Right ventricle myocardium inferior (tissue), 1 donor: Measurements from ENCODE around the gene OR14K1. TPM values are rescaled to one million over a fixed set of nuclear protein-coding genes. Genes with fewer than 3 reads are reported as not detected.
"Not testable (repeated sequence)": the region's sequence is repeated elsewhere in the genome, so short reads cannot be mapped to it uniquely, and the experiment has no call there.

Experiments
- ATAC-seq: fragments of 200-7000 bp; cut with Tn5 transposase; one replicate; pipeline ENCODE4 v1.9.1; 2020; ENCODE audit warnings: mild to moderate bottlenecking, moderate library complexity
- DNase-seq: peaks from one replicate; pipeline ENCODE4 v3.0.0; 2021; ENCODE audit errors: missing footprints
- intact Hi-C: fragments of 100-400 bp; cut with DNase I; formaldehyde crosslinking; loops from one replicate; pipeline ENCODE4 v1.11.0; 2022
- long read RNA-seq: library from polyadenylated mRNA; unstranded; transcript quantifications from one replicate; pipeline ENCODE4 v2.0.0, GENCODE V29; 2021
- total RNA-seq: library from RNA; stranded (reverse); fragmentation: NEBNext Ultra II Directional; extraction: Animal tissue kit (Norgen Biotek cat#: 25700); gene quantifications from one replicate; pipeline ENCODE4 v1.2.1, GENCODE V29; 2021
- donor health status: DM: no; HTN: yes; CAD: no; lungs with severe emphysema.

Gene OR14K1, protein sequence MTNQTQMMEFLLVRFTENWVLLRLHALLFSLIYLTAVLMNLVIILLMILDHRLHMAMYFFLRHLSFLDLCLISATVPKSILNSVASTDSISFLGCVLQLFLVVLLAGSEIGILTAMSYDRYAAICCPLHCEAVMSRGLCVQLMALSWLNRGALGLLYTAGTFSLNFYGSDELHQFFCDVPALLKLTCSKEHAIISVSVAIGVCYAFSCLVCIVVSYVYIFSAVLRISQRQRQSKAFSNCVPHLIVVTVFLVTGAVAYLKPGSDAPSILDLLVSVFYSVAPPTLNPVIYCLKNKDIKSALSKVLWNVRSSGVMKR
- total RNA-seq: not detected
- long read RNA-seq: 0 reads

DNA sequence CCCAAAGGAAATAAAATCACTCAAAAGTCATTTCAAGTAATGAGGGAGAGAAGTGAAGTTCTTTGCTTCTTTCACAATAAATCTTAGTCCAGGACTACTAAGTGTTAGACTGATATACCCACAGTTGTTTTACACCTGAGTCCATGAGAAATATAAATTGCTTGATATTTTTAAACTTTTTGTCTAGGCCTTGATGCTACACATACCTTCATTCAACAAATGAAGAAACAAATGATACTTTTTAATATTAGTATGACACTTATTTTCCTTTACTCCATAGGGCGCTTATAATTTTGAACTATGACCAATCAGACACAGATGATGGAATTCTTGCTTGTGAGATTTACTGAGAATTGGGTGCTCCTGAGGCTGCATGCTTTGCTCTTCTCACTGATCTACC lies at the start of gene OR14K1:
TSS of gene OR14K1 (plus strand) at position 301 of the 400 bp plus-strand sequence. CDS start at position 301, 0 bp downstream.
- no peak for DNase-seq
- intact Hi-C loops: no loop called here
- no peak for ATAC-seq

DNA sequence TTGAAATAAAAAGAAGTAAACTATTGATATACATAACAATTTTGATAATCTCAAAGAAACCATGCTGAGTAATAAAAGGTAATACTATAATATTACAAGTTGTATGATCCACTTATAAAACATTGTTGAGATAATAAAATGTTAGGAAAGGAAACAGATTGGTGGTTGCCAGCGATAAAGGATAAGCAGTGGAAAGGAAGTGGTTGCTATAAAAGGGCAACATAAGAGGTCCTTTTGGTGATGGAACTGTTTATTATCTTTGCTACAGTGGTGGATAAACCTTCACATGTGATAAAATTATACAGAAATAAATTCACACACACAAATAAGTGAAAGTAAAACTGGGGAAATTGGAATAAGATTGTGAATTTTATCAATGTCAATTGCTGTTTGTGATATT lies 37.1 kb upstream of the OR14K1 start:
- intact Hi-C loops: no loop called here
- DNase-seq (no peak), ATAC-seq (no peak)

DNA sequence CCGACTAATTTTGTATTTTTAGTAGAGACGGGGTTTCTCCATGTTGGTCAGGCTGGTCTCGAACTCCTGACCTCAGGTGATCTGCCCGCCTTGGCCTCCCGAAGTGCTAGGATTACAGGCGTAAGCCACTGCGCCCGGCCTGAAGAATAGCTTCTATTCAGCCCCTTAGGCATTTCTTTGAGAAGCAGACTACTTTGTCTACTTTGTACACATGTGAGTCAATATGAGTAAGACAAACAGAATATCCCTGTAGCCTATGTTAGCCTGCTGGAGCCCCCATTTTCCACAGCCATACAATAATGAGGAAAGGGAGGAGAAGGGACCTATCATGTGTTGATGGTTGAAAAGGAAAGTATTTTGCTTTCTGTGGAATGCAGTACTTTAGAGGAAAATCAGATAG lies 27.7 kb upstream of the OR14K1 start:
- ATAC-seq, intact Hi-C loops, DNase-seq: not testable (repeated sequence)

DNA sequence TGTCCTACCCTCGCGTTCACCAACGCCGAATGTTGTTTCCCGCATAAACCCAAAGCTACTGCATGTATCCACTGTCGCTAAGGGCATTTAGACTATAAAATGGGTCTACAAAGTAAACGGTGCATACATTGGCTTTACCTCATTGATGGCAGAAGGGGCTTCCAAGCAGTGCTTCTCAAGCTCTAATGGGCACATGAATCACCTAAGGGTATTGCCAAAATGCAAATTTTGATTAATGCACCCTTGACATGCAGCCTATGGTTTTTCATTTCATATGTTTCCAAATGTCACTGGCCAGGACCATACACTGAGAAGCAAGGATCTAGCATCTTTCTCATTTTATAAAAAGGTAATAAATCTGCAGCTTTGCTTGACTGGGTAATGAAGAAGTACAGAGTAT lies 24.7 kb upstream of the OR14K1 start:
- DNase-seq: no peak
- no peak for ATAC-seq
- intact Hi-C loops: no loop called here

DNA sequence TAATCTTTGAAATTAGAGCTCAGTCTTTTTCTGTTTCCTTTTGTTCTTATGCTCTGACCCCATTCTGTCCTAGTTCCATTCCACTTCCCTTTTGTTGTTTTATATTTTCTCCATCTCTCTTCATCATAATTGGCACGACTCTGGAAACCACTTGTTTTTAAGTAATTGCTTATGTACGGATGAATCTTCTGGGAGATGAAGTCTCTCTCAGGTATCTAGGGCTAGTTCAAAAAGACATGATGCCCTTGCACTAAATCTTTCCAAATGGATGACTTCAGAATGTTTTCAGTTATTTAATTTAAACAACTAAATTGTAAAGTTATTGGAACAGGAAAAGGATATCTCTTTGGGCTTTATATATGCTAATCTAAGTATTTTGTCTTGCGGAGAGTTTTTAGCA lies 21.9 kb upstream of the OR14K1 start, which contains the start of gene OR6F1:
TSS of gene OR6F1 (minus strand) at position 101 of the 400 bp plus-strand sequence. CDS start 3,891 bp downstream, outside the sequence.
- ATAC-seq: no peak
- intact Hi-C loops: no loop called here

DNA sequence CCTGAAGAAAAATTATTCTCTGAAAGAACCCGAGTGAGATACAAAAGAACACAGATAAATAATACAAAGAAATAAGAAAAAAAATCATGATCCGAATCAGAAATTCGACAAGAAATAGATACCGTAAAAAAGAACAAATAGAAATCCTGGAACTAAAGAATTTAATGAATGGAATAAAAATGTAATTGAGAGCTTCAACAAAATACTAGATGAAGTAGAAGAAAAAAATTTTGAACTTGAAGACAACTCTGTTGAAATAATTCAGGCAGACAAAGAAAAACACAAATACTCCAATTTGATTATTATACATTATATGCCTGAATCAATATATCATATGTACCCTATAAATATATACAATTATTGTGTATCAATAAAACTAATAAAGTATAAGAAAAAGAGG lies 17.2 kb upstream of the OR14K1 start:
- ATAC-seq (no peak), DNase-seq (no peak)
- intact Hi-C loops: no loop called here

More for the DNA sequence above, 21.9 kb upstream of the OR14K1 start, which contains the start of gene OR6F1:
- DNase-seq: no peak

DNA sequence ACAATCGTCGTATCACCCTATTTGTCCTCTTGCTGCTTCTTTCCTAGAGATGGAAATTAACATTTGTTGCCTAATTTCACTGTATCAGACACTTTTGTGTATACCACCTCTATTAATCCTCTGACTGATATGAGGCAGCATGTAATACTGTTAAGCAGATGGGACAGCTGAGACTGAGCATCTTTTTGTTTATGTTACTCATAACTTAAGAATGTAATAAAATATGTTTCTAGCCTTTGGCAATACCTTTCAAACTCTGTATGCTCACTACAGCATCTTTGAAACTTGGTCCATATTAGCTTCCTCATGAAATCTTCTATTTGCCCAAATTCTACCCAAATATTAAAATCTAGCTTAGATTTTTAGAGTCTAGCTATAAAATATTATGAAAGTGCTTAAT lies 2.3 kb downstream of the OR14K1 start:
- ATAC-seq: no peak
- no peak for DNase-seq
- intact Hi-C loops: no loop called here

DNA sequence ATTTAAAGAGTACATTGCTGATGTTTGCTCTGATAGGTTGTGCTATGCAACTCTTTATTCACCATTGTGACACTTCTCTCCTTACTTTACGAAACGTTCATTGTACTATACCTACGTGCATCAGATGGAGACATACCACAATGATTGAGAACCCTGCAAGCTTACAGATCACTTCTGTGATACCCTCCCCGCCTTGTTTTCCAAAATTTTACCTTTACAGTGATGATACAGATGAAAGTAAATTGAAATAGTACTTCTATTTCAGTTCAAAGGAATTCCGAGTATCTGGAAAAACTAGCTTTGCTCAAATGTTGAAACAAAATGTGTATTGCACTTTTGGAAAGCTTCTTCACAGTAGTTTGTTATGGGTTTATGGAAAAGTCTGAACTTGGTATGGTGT lies 3.3 kb downstream of the OR14K1 start:
- intact Hi-C loops: no loop called here
- no peak for ATAC-seq
- DNase-seq: no peak

DNA sequence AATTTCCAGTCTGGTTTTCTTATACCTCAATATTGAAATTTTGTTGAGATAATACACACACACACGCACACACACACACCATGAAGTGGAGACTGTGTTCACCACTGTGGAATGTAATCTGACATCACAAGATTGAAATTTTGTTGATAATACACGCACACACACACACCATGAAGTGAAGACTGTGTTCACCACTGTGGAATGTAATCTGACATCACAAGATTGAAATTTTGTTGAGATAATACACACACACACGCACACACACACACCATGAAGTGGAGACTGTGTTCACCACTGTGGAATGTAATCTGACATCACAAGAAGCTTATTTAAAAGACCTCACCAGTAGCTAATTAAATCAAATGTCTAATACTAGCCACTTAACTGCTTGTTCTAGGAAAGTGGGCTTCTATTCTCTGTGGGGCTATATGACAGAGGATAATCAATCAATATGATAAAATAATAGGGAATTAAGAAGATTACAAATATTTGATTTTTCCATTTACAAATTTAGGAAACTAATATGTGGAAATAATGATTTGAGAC lies 3.9 kb downstream of the OR14K1 start:
- intact Hi-C loops, DNase-seq, ATAC-seq: not testable (repeated sequence)

DNA sequence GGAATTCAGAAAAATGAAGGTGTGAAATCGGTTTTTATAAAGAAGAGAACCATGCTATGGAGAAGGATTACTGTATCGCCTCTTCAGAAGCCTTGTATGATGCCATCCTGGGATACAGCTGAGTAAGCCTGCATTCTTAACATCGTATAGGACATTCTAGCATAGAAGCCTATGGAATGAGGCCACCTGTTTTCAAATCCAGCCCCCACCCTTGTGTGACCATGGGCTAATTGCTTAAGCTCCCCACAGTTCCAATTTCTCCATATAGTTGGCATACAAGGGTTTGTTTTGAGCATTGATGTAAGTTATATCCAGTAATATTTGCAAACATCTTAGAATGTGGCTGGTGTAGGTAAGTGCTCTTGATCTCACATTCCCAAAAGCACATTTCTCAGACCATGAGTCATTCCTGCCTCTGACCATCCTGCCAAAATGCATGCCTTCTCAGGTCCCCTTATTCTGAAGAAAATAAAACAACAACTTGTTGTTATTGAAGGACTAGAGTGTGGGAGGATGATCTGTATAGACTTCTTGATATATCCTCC lies 8.0 kb downstream of the OR14K1 start:
- DNase-seq: no peak
- ATAC-seq: no peak
- intact Hi-C loops: no loop called here

DNA sequence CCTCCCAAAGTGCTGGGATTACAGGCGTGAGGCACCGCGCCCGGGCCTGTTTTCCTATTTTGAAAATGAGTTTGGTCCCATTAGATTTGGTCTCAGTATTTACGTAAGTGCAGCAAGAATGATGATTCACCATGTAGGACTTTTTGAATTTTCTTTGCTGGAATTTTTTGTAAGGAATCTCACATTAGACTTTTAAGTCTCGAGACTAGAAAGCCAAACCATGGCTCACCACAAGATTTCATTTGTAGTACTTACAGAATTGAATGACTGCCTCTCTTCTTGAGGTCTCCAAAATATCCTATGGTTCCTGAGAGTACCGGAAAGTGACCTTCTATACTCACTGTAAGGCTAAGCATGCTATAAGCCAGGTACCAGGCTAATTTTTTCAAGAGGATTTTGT lies 9.2 kb downstream of the OR14K1 start:
- DNase-seq: no peak
- intact Hi-C loops: no loop called here
- ATAC-seq: no peak

DNA sequence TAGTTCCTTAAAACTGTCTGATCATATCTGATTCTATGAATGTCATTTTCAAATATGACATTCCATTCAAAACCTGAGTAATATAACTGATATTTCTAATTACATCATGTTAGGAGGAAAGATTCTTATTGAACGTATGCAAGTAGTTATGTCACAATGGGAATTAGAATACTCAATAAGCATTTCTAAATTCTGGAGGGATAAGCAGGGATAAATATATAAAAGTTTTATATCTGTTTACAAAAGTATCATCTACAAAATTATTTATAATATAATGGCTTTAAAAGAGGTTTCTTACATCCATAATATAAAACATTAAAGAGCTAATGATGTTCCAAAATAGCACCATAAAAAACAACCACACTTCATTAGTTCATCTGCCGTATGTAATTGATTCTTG lies 9.6 kb downstream of the OR14K1 start, which contains the start of gene OR14A2:
TSS of gene OR14A2 (minus strand) at position 101 of the 400 bp plus-strand sequence.
- DNase-seq: no peak
- intact Hi-C loops: no loop called here
- ATAC-seq: no peak

DNA sequence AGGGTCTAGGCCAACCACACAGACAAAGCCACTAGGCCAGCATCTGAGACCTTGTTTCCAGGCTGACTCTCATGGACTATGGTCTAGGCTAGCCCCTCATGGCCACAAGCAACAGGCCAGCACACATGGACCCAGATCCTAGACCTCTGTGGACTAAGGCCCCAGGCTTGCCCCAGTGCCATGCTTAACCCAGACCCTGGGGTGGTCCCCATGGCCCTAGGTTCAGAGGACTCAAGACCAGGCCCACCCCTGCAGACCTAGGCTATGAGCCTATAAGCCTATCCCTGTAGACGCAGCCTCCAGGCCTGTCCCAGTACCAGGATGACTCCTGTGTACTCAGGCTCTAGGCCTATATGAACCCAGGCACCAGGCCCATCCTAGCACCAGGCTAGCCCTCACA lies 11.5 kb downstream of the OR14K1 start:
- no peak for ATAC-seq
- no peak for DNase-seq
- intact Hi-C loops: no loop called here

DNA sequence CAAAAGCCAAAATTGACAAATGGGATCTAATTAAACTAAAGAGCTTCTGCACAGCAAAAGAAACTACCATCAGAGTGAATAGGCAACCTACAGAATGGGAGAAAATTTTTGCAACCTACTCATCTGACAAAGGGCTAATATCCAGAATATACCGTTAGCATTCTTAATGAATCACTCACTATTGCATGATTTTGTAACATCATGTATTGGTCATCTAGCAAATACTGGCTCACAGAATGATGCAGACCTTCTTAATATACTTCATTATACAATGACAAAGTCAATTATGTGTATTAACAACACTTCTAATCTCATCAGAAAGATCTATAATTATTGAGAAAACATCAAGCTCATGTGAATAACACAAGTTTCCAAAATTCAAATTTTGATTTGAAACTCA lies 15.9 kb downstream of the OR14K1 start:
- intact Hi-C loops, ATAC-seq, DNase-seq: not testable (repeated sequence)

DNA sequence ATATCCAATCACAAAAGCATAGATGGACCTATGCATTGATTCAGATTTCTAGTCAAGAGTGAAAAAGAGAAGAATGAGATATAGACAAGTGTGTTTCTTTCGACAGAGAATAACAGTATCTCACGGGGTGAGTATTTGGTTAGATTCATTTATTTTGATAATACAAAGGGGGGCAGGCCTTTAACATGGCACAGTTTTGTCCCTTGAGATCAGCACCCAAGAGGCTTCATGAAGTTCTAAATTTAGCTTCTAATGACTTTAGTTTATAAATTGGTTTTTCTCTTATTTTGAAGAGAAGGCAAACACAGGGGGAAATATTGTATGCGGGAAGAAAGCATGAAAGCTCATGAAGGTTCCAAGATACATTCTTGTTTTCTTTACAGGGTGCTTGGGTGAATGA lies 22.0 kb downstream of the OR14K1 start, which contains the start of gene OR1C1:
TSS of gene OR1C1 (minus strand) at position 101 of the 400 bp plus-strand sequence. CDS start 2,150 bp downstream, outside the sequence.
- ATAC-seq (no peak), DNase-seq (no peak)
- intact Hi-C loops: no loop called here

DNA sequence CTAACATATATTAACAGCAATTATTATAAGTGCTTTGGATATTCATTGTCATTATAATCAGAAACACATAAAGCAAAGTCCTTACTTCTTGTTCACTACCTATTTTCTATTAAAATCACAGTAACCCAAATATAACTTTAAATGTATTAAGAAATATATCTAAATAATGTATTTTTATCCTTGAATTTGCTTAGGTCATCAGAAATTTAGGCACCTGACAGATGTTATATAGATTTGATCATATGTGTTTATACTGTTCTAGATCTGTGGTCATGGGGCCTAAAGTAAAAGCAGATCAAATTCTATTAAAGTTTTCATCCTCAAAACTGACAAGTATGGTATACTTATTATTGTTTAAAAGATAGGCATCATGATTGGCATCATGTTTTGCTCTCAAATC lies 31.2 kb downstream of the OR14K1 start:
- intact Hi-C loops: no loop called here
- DNase-seq (no peak), ATAC-seq (no peak)
